ENCODE data around the gene RFC5. TPM values are rescaled to one million over a fixed set of nuclear protein-coding genes. Genes with fewer than 3 reads are reported as not detected.

Gene RFC5
- total RNA-seq, 4 donors from 2014 or later: 4.9 to 8.7 (median 7.6) TPM; not detected in 1

DNA sequence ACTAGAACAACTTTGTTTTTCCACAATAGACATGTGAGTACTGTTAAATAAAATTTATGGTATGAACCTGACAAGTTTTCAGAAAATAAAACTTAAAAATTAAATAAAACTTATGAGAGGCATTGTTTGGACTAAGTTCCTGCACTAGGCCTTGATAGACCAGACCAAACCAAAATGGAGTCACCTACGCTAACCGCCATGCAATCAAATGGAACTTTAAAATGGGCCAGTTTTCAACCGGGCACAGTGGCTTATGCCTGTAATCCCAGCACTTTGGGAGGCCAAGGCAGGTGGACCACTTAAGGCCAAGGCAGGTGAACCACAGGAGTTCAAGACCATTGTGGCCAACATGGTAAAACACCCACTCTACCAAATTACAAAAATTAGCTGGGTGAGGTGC, 5.1 kb upstream of the RFC5 start:
- TF ChIP-seq, protein P1, sequence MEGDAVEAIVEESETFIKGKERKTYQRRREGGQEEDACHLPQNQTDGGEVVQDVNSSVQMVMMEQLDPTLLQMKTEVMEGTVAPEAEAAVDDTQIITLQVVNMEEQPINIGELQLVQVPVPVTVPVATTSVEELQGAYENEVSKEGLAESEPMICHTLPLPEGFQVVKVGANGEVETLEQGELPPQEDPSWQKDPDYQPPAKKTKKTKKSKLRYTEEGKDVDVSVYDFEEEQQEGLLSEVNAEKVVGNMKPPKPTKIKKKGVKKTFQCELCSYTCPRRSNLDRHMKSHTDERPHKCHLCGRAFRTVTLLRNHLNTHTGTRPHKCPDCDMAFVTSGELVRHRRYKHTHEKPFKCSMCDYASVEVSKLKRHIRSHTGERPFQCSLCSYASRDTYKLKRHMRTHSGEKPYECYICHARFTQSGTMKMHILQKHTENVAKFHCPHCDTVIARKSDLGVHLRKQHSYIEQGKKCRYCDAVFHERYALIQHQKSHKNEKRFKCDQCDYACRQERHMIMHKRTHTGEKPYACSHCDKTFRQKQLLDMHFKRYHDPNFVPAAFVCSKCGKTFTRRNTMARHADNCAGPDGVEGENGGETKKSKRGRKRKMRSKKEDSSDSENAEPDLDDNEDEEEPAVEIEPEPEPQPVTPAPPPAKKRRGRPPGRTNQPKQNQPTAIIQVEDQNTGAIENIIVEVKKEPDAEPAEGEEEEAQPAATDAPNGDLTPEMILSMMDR (IDR thresholded peaks at IDR 0.05): no peak
- TF ChIP-seq EP300 (IDR thresholded peaks at IDR 0.05; ENCODE audit: low read depth) (no peak), POLR2AphosphoS5 (IDR thresholded peaks at IDR 0.05) (no peak)
- no peaks in the 10 kb centered on the region for H3K9me3 ChIP-seq
- H3K36me3 ChIP-seq: no peaks in the 10 kb centered on the region
- WGBS, 2 donors (ENCODE audit: low coverage in 1 of 2): 89 to 95% methylated on average over 3 of the region's 3 CpGs
- no peak overlapping the region for H3K4me3 ChIP-seq
- intact Hi-C loops (cut with DNase I; ENCODE audit: low total_unique reads) (no loop called here), in situ Hi-C loops (cut with MboI; ENCODE audit: low pct_ligation_motif_present in 1 of 4, low pct_unique_long_range_greater_than_20kb in 1 of 4, low sequenced_read_pairs in 3 of 4) (no loop called here)
- no peaks in the 10 kb centered on the region for H3K27me3 ChIP-seq
- H3K27ac ChIP-seq: no peak overlapping the region
- H3K4me1 ChIP-seq: peaks cover 0 to 6% (median 0%) of the 10 kb centered on the region in 4 donors
- DNase-seq: no peak

DNA sequence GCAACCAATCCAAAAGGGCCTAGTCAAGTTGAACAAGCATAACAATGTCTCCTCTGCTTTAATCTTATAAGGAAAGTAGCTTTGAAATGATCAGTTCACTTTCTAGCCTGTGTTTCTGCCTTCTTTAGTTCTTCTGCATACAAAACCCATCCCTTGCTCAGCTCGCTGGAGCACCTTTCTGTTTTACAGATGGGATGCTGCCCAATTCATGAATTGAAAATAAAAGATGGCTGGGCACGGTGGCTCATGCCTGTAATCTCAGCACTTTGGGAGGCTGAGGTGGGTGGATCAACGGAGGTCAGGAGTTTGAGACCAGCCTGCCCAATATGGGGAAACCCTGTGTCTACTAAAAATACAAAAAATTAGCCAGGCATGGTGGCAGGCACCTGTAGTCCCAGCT, 4.5 kb upstream of the RFC5 start:
- H3K27me3 ChIP-seq: no peaks in the 10 kb centered on the region
- peaks cover 0 to 6% (median 1%) of the 10 kb centered on the region in 4 donors for H3K4me1 ChIP-seq
- intact Hi-C loops (cut with DNase I; ENCODE audit: low total_unique reads): no loop called here
- H3K4me3 ChIP-seq: no peak overlapping the region
- H3K9me3 ChIP-seq: no peaks in the 10 kb centered on the region
- WGBS, 2 donors (ENCODE audit: low coverage in 1 of 2): 82 to 86% methylated on average over 3 of the region's 3 CpGs
- H3K27ac ChIP-seq: no peak overlapping the region
- TF ChIP-seq POLR2A (IDR thresholded peaks at IDR 0.05) (no peak), EP300 (IDR thresholded peaks at IDR 0.05; ENCODE audit: low read depth) (no peak), POLR2AphosphoS5 (IDR thresholded peaks at IDR 0.05) (no peak)
- TF ChIP-seq, protein P1 (IDR thresholded peaks at IDR 0.05): no peak
- in situ Hi-C loops (cut with MboI; ENCODE audit: low pct_ligation_motif_present in 1 of 4, low pct_unique_long_range_greater_than_20kb in 1 of 4, low sequenced_read_pairs in 3 of 4): no loop called here
- H3K36me3 ChIP-seq: no peaks in the 10 kb centered on the region
- DNase-seq: no peak

DNA sequence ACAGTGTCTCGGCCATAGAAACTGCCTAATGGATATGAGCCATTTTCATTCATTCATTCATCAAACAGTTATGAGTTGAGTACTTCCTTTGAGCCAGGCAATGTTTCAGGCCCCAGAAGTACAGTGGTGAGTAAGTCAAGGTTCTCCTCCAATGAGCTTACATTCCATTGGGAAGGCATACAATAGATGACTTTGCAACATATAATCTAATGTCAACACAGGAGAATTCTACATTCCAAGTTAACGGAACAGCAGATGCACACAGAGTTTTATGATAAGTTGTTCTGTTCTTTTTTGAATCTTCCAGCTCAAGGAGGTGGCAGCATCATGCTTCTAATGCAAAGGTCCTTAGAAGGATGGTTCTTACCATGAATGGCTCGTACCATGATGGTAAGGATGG, 3.2 kb upstream of the RFC5 start:
- H3K36me3 ChIP-seq: no peaks in the 10 kb centered on the region
- intact Hi-C loops (cut with DNase I; ENCODE audit: low total_unique reads): no loop called here
- in situ Hi-C loops (cut with MboI; ENCODE audit: low pct_ligation_motif_present in 1 of 4, low pct_unique_long_range_greater_than_20kb in 1 of 4, low sequenced_read_pairs in 3 of 4): no loop called here
- no peaks in the 10 kb centered on the region for H3K9me3 ChIP-seq
- DNase-seq: no peak
- no peak overlapping the region for H3K27ac ChIP-seq
- H3K4me3 ChIP-seq: no peak overlapping the region
- WGBS, 2 donors (ENCODE audit: low coverage in 1 of 2): 82 to 85% methylated on average over 3 of the region's 3 CpGs
- TF ChIP-seq, protein P1 (IDR thresholded peaks at IDR 0.05): no peak
- no peak for TF ChIP-seq POLR2AphosphoS5 (IDR thresholded peaks at IDR 0.05)
- TF ChIP-seq POLR2A (IDR thresholded peaks at IDR 0.05): no peak
- no peak for TF ChIP-seq EP300 (IDR thresholded peaks at IDR 0.05; ENCODE audit: low read depth)
- H3K27me3 ChIP-seq: no peaks in the 10 kb centered on the region
- H3K4me1 ChIP-seq: peaks cover 4 to 18% (median 11%) of the 10 kb centered on the region in 4 donors

DNA sequence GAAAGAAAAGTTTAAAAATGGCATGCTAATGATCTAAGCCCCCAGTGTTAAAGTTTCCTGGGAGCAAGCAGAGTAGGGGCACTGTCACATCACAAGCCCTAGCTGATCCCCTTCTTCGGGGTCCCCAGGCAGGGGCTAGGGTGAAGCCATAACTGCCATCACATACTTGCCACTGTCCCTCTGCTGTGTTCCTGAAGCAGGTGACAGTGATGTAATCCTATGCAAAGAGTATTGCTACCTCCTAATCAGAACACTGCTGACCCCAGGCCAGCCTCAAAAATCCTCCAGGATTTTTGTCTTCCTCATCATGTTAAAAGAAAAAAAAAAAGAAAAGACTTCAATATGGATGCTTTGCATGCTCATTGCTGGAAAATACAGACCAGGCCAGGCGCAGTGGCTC, 1.2 kb upstream of the RFC5 start:
- H3K9me3 ChIP-seq: no peaks in the 10 kb centered on the region
- no peaks in the 10 kb centered on the region for H3K27me3 ChIP-seq
- H3K4me3 ChIP-seq: no peak overlapping the region
- in situ Hi-C loops (cut with MboI; ENCODE audit: low pct_ligation_motif_present in 1 of 4, low pct_unique_long_range_greater_than_20kb in 1 of 4, low sequenced_read_pairs in 3 of 4) (no loop called here), intact Hi-C loops (cut with DNase I; ENCODE audit: low total_unique reads) (no loop called here)
- H3K4me1 ChIP-seq: peaks cover 4 to 18% (median 11%) of the 10 kb centered on the region in 4 donors
- no peak for DNase-seq
- H3K36me3 ChIP-seq: peaks cover 0 to 10% (median 0%) of the 10 kb centered on the region in 4 donors
- WGBS, 2 donors (ENCODE audit: low coverage in 1 of 2): 75 to 95% methylated on average over 2 of the region's 2 CpGs
- no peak for TF ChIP-seq EP300 (IDR thresholded peaks at IDR 0.05; ENCODE audit: low read depth)
- TF ChIP-seq POLR2A (IDR thresholded peaks at IDR 0.05): no peak
- TF ChIP-seq, protein P1 (IDR thresholded peaks at IDR 0.05): no peak
- no peak for TF ChIP-seq POLR2AphosphoS5 (IDR thresholded peaks at IDR 0.05)
- no peak overlapping the region for H3K27ac ChIP-seq
